Esophagus squamous epithelium (tissue), 5 donors: ENCODE results near the gene FUT7. TPM values are rescaled to one million over a fixed set of nuclear protein-coding genes. Genes with fewer than 3 reads are reported as not detected.

Experiments
- DNase-seq: peaks from one replicate; lab custom pipeline; 2025; lab: John Stamatoyannopoulos, UW
- H3K27ac ChIP-seq, 4 donors: fragments of 200-600 bp; sonication (generic); one replicate each; pipeline ENCODE4 v1.5.1; 2016 to 2019; ENCODE audit warnings: mild to moderate bottlenecking in 1 of 4
- H3K27me3 ChIP-seq, 4 donors: fragments of 200-600 bp; sonication (generic); 1 replicate in 3 of 4; 2 replicates in 1 of 4; pipeline versions ENCODE4 v1.5.1 to v1.6.0; 2017 to 2021; ENCODE audit warnings: antibody characterized with exemption in 1 of 4
- H3K36me3 ChIP-seq, 3 donors: fragments of 200-600 bp; sonication (generic); one replicate each; pipeline ENCODE4 v1.5.1; 2016 to 2019
- H3K4me1 ChIP-seq, 3 donors: fragments of 200-600 bp; sonication (generic); one replicate each; pipeline ENCODE4 v1.5.1; 2017 to 2019
- H3K4me3 ChIP-seq, 4 donors: fragments of 200-600 bp; sonication (generic); 1 replicate in 3 of 4; 2 replicates in 1 of 4; pipeline ENCODE4 v1.5.1; 2016 to 2019; ENCODE audit warnings: mild to moderate bottlenecking in 2 of 4, moderate library complexity in 1 of 4
- H3K9me3 ChIP-seq, 3 donors: fragments of 200-600 bp; sonication (generic); one replicate each; pipeline ENCODE4 v1.5.1; 2016 to 2019
- CTCF ChIP-seq, 6 experiments: fragments of 450-650 bp in 4 of 6; fragments of 200-600 bp in 2 of 6; sonication (generic) in 2 of 6; IDR thresholded peaks; one replicate each; pipeline ENCODE4 v1.5.1; 2016 to 2019; ENCODE audit warnings: antibody characterized with exemption in 6 of 6, mild to moderate bottlenecking in 4 of 6, moderate library complexity in 4 of 6
- POLR2A ChIP-seq, 4 donors: fragments of 450-650 bp; IDR thresholded peaks; one replicate each; pipeline ENCODE4 v1.6.1; 2017; ENCODE audit warnings: antibody characterized with exemption in 4 of 4, mild to moderate bottlenecking in 4 of 4, moderate library complexity in 3 of 4
- WGBS, 2 donors: methylation state at CpG; one replicate each; pipeline ENCODE4 v1.1.5; 2018; 5-methylcytosine and 5-hydroxymethylcytosine counted together
- intact Hi-C: fragments of 100-400 bp; cut with DNase I; formaldehyde crosslinking; loops from one replicate; pipeline ENCODE4 v1.15.0; 2022
- total RNA-seq, 4 donors: library from RNA; depleted of rRNA; stranded (reverse); fragments of >200 nt; gene quantifications; one replicate each; pipeline ENCODE4 v1.1.0, GENCODE V29; 2016
- donor health status: DM: yes; HTN: yes; CAD: no.

The FUT7 gene
- total RNA-seq, 4 donors from 2014 or later = 0.13 to 0.38 (median 0.21) TPM; not detected in 1

GRCh38 chr9:137017071-137017470 is 14.8 kb downstream of the FUT7 start:
- intact Hi-C loops = no loop called here
- no peak for DNase-seq
- H3K27ac ChIP-seq = no peak overlapping the region
- H3K4me3 ChIP-seq = no peak overlapping the region
- no peaks in the 10 kb centered on the region for H3K9me3 ChIP-seq
- no peaks in the 10 kb centered on the region for H3K4me1 ChIP-seq
- peaks cover 0 to 72% (median 0%) of the 10 kb centered on the region in 3 donors for H3K36me3 ChIP-seq
- TF ChIP-seq CTCF (IDR thresholded peaks at IDR 0.05) (no peak), POLR2A (IDR thresholded peaks at IDR 0.05) (no peak)
- 91 to 98% methylated on average over 13 to 21 of the region's 28 CpGs for WGBS, 2 donors
- H3K27me3 ChIP-seq = no peaks in the 10 kb centered on the region

GRCh38 chr9:137016436-137016835 is 15.5 kb downstream of the FUT7 start:
- WGBS, 2 donors = no CpG with 5 or more reads among the region's 16 CpGs
- Histone ChIP-seq H3K36me3 (peaks cover 0 to 78% (median 0%) of the 10 kb centered on the region in 3 donors), H3K27ac (no peak overlapping the region), H3K27me3 (no peaks in the 10 kb centered on the region), H3K9me3 (no peaks in the 10 kb centered on the region), H3K4me3 (no peak overlapping the region), H3K4me1 (no peaks in the 10 kb centered on the region)
- no peak for TF ChIP-seq POLR2A (IDR thresholded peaks at IDR 0.05)
- no peak for TF ChIP-seq CTCF (IDR thresholded peaks at IDR 0.05)
- intact Hi-C loops = no loop called here
- DNase-seq = no peak

DNA sequence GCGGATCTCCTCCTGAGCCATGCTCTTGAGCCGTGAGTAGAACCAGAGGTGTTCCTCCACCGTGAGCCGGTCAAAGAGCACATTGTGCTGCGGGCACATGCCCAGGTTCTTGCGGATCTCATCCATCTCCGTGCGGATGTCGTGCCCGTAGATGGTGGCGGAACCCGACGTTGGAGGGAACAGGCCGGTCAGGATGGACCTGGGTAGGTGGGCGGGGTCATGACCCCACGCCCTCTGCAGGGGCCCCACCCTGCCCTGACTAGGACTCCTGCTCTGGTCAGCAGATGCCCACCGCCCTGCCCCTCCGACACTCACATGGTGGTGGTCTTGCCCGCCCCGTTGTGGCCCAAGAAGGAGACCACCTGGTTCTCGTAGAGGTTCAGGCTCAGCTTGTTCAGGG is 15.9 kb downstream of the FUT7 start:
- Histone ChIP-seq H3K9me3 (no peaks in the 10 kb centered on the region), H3K4me3 (no peak overlapping the region), H3K27me3 (no peaks in the 10 kb centered on the region), H3K4me1 (no peaks in the 10 kb centered on the region), H3K27ac (no peak overlapping the region), H3K36me3 (peaks cover 0 to 83% (median 0%) of the 10 kb centered on the region in 3 donors)
- intact Hi-C loops = no loop called here
- DNase-seq = no peak
- WGBS, 2 donors = 70 to 86% methylated on average over 2 to 4 of the region's 21 CpGs
- TF ChIP-seq POLR2A (IDR thresholded peaks at IDR 0.05) = no peak
- no peak for TF ChIP-seq CTCF (IDR thresholded peaks at IDR 0.05)

GRCh38 chr9:137015540-137015930 is 16.4 kb downstream of the FUT7 start:
- no peak overlapping the region for H3K27ac ChIP-seq
- DNase-seq = no peak
- H3K4me3 ChIP-seq = no peak overlapping the region
- intact Hi-C loops = no loop called here
- no peaks in the 10 kb centered on the region for H3K27me3 ChIP-seq
- no peaks in the 10 kb centered on the region for H3K9me3 ChIP-seq
- H3K36me3 ChIP-seq = peaks cover 0 to 82% (median 0%) of the 10 kb centered on the region in 3 donors
- H3K4me1 ChIP-seq = no peaks in the 10 kb centered on the region
- TF ChIP-seq POLR2A (IDR thresholded peaks at IDR 0.05) (no peak), CTCF (IDR thresholded peaks at IDR 0.05) (no peak)
- 97 to 98% methylated on average over 8 to 12 of the region's 25 CpGs for WGBS, 2 donors

- Histone ChIP-seq H3K27me3 (no peaks in the 10 kb centered on the region), H3K4me3 (no peak overlapping the region), H3K27ac (no peak overlapping the region), H3K9me3 (no peaks in the 10 kb centered on the region), H3K4me1 (no peaks in the 10 kb centered on the region), H3K36me3 (peaks cover 0 to 82% (median 0%) of the 10 kb centered on the region in 3 donors)
- TF ChIP-seq CTCF (IDR thresholded peaks at IDR 0.05) (no peak), POLR2A (IDR thresholded peaks at IDR 0.05) (no peak)
- WGBS, 2 donors = 70 to 94% methylated on average over 4 to 11 of the region's 36 CpGs
- intact Hi-C loops = no loop called here
- DNase-seq = no peak
Observed at GRCh38 chr9:137014776-137015539, 16.9 kb downstream of the FUT7 start.
